HG03103 (cell line): ENCODE results near the gene ACOX3.
"Not testable (repeated sequence)": the region's sequence is repeated elsewhere in the genome, so short reads cannot be mapped to it uniquely, and the experiment has no call there.

Experiments
- ATAC-seq: cut with Tn5 transposase; IDR thresholded peaks from one replicate; pipeline ENCODE4 v1.9.1; 2021; ENCODE audit warnings: low read depth; ENCODE audit not compliant: unreplicated experiment

Gene ACOX3

GRCh38 chr4:8343967-8344331 lies 96.6 kb downstream of the ACOX3 start:
- no peak for ATAC-seq

- ATAC-seq = no peak
Observed at GRCh38 chr4:8343262-8343966, 97.1 kb downstream of the ACOX3 start.

- no peak for ATAC-seq
Observed at GRCh38 chr4:8342651-8343261, 97.8 kb downstream of the ACOX3 start.

GRCh38 chr4:8341691-8342090 lies 98.8 kb downstream of the ACOX3 start:
- no peak for ATAC-seq

- not testable (repeated sequence) for ATAC-seq
Observed at GRCh38 chr4:8341281-8341680, 99.2 kb downstream of the ACOX3 start.

- ATAC-seq = no peak
Observed at GRCh38 chr4:8340781-8341241, 99.7 kb downstream of the ACOX3 start.

- ATAC-seq = no peak
Observed at GRCh38 chr4:8338351-8338961, 102.1 kb downstream of the ACOX3 start.

- ATAC-seq = no peak
Observed at GRCh38 chr4:8336412-8337075, 104.0 kb downstream of the ACOX3 start.

GRCh38 chr4:8335848-8336247 lies 104.7 kb downstream of the ACOX3 start:
- no peak for ATAC-seq

- ATAC-seq = no peak
Observed at GRCh38 chr4:8334786-8335460, 105.6 kb downstream of the ACOX3 start.

GRCh38 chr4:8333726-8334460 lies 106.6 kb downstream of the ACOX3 start:
- ATAC-seq = no peak

- no peak for ATAC-seq
Observed at GRCh38 chr4:8332891-8333331, 107.6 kb downstream of the ACOX3 start.

GRCh38 chr4:8332038-8332857 lies 108.3 kb downstream of the ACOX3 start:
- no peak for ATAC-seq

GRCh38 chr4:8331575-8331955 lies 109.0 kb downstream of the ACOX3 start:
- ATAC-seq = no peak

- no peak for ATAC-seq
Observed at GRCh38 chr4:8330821-8331574, 109.5 kb downstream of the ACOX3 start.

GRCh38 chr4:8329859-8330761 lies 110.4 kb downstream of the ACOX3 start:
- no peak for ATAC-seq

GRCh38 chr4:8329560-8329858 lies 111.0 kb downstream of the ACOX3 start:
- ATAC-seq = no peak
